ENCODE results near the gene XYLT1. TPM values are rescaled to one million over a fixed set of nuclear protein-coding genes. Genes with fewer than 3 reads are reported as not detected.

XYLT1 gene
- total RNA-seq, 1 experiment from 2014 or later = 0.80 TPM

GRCh38 chr16:17269439-17269838 lies 201.3 kb downstream of the XYLT1 start:
- no peak for DNase-seq (ENCODE audit: low read depth)

GRCh38 chr16:17266608-17267313 lies 204.0 kb downstream of the XYLT1 start:
- DNase-seq (ENCODE audit: low read depth) = no peak

- no peak for DNase-seq (ENCODE audit: low read depth)
These were observed 205.6 kb downstream of the XYLT1 start for GRCh38 chr16:17265154-17265553.

- no peak for DNase-seq (ENCODE audit: low read depth)
These were observed 209.4 kb downstream of the XYLT1 start for GRCh38 chr16:17261197-17261858.

GRCh38 chr16:17260276-17260849 lies 210.4 kb downstream of the XYLT1 start:
- no peak for DNase-seq (ENCODE audit: low read depth)

GRCh38 chr16:17259751-17260270 lies 210.9 kb downstream of the XYLT1 start:
- no peak for DNase-seq (ENCODE audit: low read depth)

GRCh38 chr16:17258848-17259713 lies 211.7 kb downstream of the XYLT1 start:
- DNase-seq (ENCODE audit: low read depth) = peak; percentile 4

- DNase-seq (ENCODE audit: low read depth) = no peak
These were observed 212.6 kb downstream of the XYLT1 start for GRCh38 chr16:17258077-17258599.

- no peak for DNase-seq (ENCODE audit: low read depth)
These were observed 213.2 kb downstream of the XYLT1 start for GRCh38 chr16:17257426-17258023.

GRCh38 chr16:17252701-17253100 lies 218.1 kb downstream of the XYLT1 start:
- DNase-seq (ENCODE audit: low read depth) = no peak

GRCh38 chr16:17252064-17252463 lies 218.7 kb downstream of the XYLT1 start:
- DNase-seq (ENCODE audit: low read depth) = no peak

GRCh38 chr16:17251496-17251895 lies 219.3 kb downstream of the XYLT1 start:
- DNase-seq (ENCODE audit: low read depth) = no peak

GRCh38 chr16:17246974-17247732 lies 223.6 kb downstream of the XYLT1 start:
- DNase-seq (ENCODE audit: low read depth) = no peak

GRCh38 chr16:17246268-17246885 lies 224.4 kb downstream of the XYLT1 start:
- DNase-seq (ENCODE audit: low read depth) = no peak

GRCh38 chr16:17245776-17246175 lies 225.0 kb downstream of the XYLT1 start:
- DNase-seq (ENCODE audit: low read depth) = no peak

- DNase-seq (ENCODE audit: low read depth) = no peak
These were observed 225.7 kb downstream of the XYLT1 start for GRCh38 chr16:17244872-17245551.

- DNase-seq (ENCODE audit: low read depth) = no peak
These were observed 229.4 kb downstream of the XYLT1 start for GRCh38 chr16:17241264-17241835.

- DNase-seq (ENCODE audit: low read depth) = no peak
These were observed 232.3 kb downstream of the XYLT1 start for GRCh38 chr16:17238285-17239028.

Measured in HT1080 (cell line).